ENCODE data around the gene SKA3.
"Not testable (repeated sequence)": the region's sequence is repeated elsewhere in the genome, so short reads cannot be mapped to it uniquely, and the experiment has no call there.

SKA3 gene

GRCh38 chr13:21176215-21176981 is at the start of gene SKA3, which contains the start of gene MRPL57:
TSS of gene SKA3 (minus strand) at chr13:21176552. CDS start at chr13:21176477, 75 bp downstream.
TSS of gene MRPL57 (plus strand) at chr13:21176658. CDS start at chr13:21176917, 259 bp downstream.
- peak; percentile 87 for TF ChIP-seq POLR2A (IDR thresholded peaks at IDR 0.05; ENCODE audit: low read depth, low read length)
- FAIRE-seq (no peak), DNase-seq (ENCODE audit: insufficient read length, low spot score) (peak; percentile 82)

- TF ChIP-seq POLR2A (IDR thresholded peaks at IDR 0.05; ENCODE audit: low read depth, low read length): no peak
- FAIRE-seq (no peak), DNase-seq (ENCODE audit: insufficient read length, low spot score) (no peak)
Observed at GRCh38 chr13:21225082-21225481, 48.7 kb upstream of the SKA3 start.

GRCh38 chr13:21221268-21221667 is 44.9 kb upstream of the SKA3 start:
- FAIRE-seq: no peak
- no peak for TF ChIP-seq POLR2A (IDR thresholded peaks at IDR 0.05; ENCODE audit: low read depth, low read length)
- no peak for DNase-seq (ENCODE audit: insufficient read length, low spot score)

- not testable (repeated sequence) for DNase-seq (ENCODE audit: insufficient read length, low spot score); FAIRE-seq
Observed at GRCh38 chr13:21219716-21220115, 43.4 kb upstream of the SKA3 start.

- no peak for TF ChIP-seq POLR2A (IDR thresholded peaks at IDR 0.05; ENCODE audit: low read depth, low read length)
- DNase-seq (ENCODE audit: insufficient read length, low spot score) (no peak), FAIRE-seq (no peak)
Observed at GRCh38 chr13:21219036-21219381, 42.7 kb upstream of the SKA3 start.

GRCh38 chr13:21218351-21219035 is 42.1 kb upstream of the SKA3 start:
- TF ChIP-seq POLR2A (IDR thresholded peaks at IDR 0.05; ENCODE audit: low read depth, low read length): no peak
- FAIRE-seq: no peak
- no peak for DNase-seq (ENCODE audit: insufficient read length, low spot score)

- no peak for TF ChIP-seq POLR2A (IDR thresholded peaks at IDR 0.05; ENCODE audit: low read depth, low read length)
- no peak for DNase-seq (ENCODE audit: insufficient read length, low spot score)
- no peak for FAIRE-seq
Observed at GRCh38 chr13:21216332-21216731, 40.0 kb upstream of the SKA3 start.

- FAIRE-seq; DNase-seq (ENCODE audit: insufficient read length, low spot score): not testable (repeated sequence)
Observed at GRCh38 chr13:21215419-21215818, 39.1 kb upstream of the SKA3 start.

GRCh38 chr13:21212138-21212775 is 35.9 kb upstream of the SKA3 start:
- no peak for FAIRE-seq
- no peak for TF ChIP-seq POLR2A (IDR thresholded peaks at IDR 0.05; ENCODE audit: low read depth, low read length)
- no peak for DNase-seq (ENCODE audit: insufficient read length, low spot score)

- FAIRE-seq: no peak
- no peak for DNase-seq (ENCODE audit: insufficient read length, low spot score)
- TF ChIP-seq POLR2A (IDR thresholded peaks at IDR 0.05; ENCODE audit: low read depth, low read length): no peak
Observed at GRCh38 chr13:21208652-21209154, 32.4 kb upstream of the SKA3 start.

- FAIRE-seq (no peak), DNase-seq (ENCODE audit: insufficient read length, low spot score) (no peak)
- TF ChIP-seq POLR2A (IDR thresholded peaks at IDR 0.05; ENCODE audit: low read depth, low read length): no peak
Observed at GRCh38 chr13:21202767-21203531, 26.6 kb upstream of the SKA3 start.

- not testable (repeated sequence) for FAIRE-seq
Observed at GRCh38 chr13:21201456-21202190, 25.3 kb upstream of the SKA3 start.

GRCh38 chr13:21198391-21198790 is 22.0 kb upstream of the SKA3 start:
- not testable (repeated sequence) for DNase-seq (ENCODE audit: insufficient read length, low spot score); FAIRE-seq

More at GRCh38 chr13:21201456-21202190, 25.3 kb upstream of the SKA3 start:
- not testable (repeated sequence) for DNase-seq (ENCODE audit: insufficient read length, low spot score)

GRCh38 chr13:21197606-21198225 is 21.4 kb upstream of the SKA3 start:
- DNase-seq (ENCODE audit: insufficient read length, low spot score); FAIRE-seq: not testable (repeated sequence)

GRCh38 chr13:21194756-21195155 is 18.4 kb upstream of the SKA3 start:
- DNase-seq (ENCODE audit: insufficient read length, low spot score); FAIRE-seq: not testable (repeated sequence)

GRCh38 chr13:21186410-21186809 is 10.1 kb upstream of the SKA3 start:
- not testable (repeated sequence) for DNase-seq (ENCODE audit: insufficient read length, low spot score); FAIRE-seq
